ENCODE results near the gene HEG1.

DNA sequence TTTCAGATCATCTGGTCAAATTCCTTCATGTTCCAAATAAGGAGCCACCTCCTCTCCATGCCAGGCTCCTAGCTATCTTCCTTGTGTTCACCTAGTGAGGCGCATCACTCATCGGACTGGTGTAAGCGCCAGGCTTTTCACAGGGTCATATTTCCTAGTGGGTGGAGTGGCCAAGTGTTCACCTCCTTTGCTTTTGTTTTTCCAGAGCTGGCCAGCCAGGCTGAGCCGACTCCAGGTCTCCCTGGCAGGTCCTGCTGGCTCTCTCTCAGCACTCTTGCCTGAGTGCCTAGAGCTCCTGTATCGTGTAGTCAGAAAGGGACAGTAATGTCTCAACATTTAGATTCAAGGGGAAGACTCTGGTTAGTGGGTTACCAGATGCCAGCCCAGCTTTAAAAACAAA, 31.0 kb downstream of the HEG1 start:
- TF ChIP-seq, protein P1, sequence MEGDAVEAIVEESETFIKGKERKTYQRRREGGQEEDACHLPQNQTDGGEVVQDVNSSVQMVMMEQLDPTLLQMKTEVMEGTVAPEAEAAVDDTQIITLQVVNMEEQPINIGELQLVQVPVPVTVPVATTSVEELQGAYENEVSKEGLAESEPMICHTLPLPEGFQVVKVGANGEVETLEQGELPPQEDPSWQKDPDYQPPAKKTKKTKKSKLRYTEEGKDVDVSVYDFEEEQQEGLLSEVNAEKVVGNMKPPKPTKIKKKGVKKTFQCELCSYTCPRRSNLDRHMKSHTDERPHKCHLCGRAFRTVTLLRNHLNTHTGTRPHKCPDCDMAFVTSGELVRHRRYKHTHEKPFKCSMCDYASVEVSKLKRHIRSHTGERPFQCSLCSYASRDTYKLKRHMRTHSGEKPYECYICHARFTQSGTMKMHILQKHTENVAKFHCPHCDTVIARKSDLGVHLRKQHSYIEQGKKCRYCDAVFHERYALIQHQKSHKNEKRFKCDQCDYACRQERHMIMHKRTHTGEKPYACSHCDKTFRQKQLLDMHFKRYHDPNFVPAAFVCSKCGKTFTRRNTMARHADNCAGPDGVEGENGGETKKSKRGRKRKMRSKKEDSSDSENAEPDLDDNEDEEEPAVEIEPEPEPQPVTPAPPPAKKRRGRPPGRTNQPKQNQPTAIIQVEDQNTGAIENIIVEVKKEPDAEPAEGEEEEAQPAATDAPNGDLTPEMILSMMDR (IDR thresholded peaks at IDR 0.05; ENCODE audit: extremely low read depth in 1 of 2, insufficient read depth in 1 of 2, low read depth in 1 of 2, low read length in 2 of 2): no peak
- TF ChIP-seq, protein P2, sequence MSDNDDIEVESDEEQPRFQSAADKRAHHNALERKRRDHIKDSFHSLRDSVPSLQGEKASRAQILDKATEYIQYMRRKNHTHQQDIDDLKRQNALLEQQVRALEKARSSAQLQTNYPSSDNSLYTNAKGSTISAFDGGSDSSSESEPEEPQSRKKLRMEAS (IDR thresholded peaks at IDR 0.05; ENCODE audit: insufficient read depth, insufficient read length): no peak
- no peak for TF ChIP-seq POLR2A (IDR thresholded peaks at IDR 0.05; ENCODE audit: low read depth, low read length)
- TF ChIP-seq EZH2 (IDR thresholded peaks at IDR 0.05; ENCODE audit: borderline replicate concordance, low read depth, low read length, severe bottlenecking): no peak
- TF ChIP-seq POLR2AphosphoS5 (IDR thresholded peaks at IDR 0.05; ENCODE audit: insufficient read depth, low read depth, low read length): no peak
- TF ChIP-seq GATA2 (IDR thresholded peaks at IDR 0.05; ENCODE audit: insufficient read depth, insufficient read length, low read depth, low read length): no peak
